Thyroid gland (tissue), 4 donors: Measurements from ENCODE around the gene BTBD1. TPM values are rescaled to one million over a fixed set of nuclear protein-coding genes. Genes with fewer than 3 reads are reported as not detected.

ENCODE experiments used
- DNase-seq, 2 donors: peaks; one replicate each; pipeline ENCODE4 v3.0.0-alpha.2; 2019
- H3K27ac ChIP-seq, 3 donors: fragments of 200-600 bp; sonication (generic); 1 replicate in 2 of 3; 2 replicates in 1 of 3; pipeline ENCODE4 v1.5.1; 2016 to 2019; ENCODE audit warnings: mild to moderate bottlenecking in 1 of 3, moderate library complexity in 1 of 3
- H3K27me3 ChIP-seq: fragments of 200-600 bp; sonication (generic); one replicate; pipeline ENCODE4 v1.5.1; 2019
- H3K36me3 ChIP-seq, 2 donors: fragments of 200-600 bp; sonication (generic); one replicate each; pipeline ENCODE4 v1.5.1; 2016 to 2019
- H3K4me1 ChIP-seq, 2 donors: fragments of 200-600 bp; sonication (generic); one replicate each; pipeline ENCODE4 v1.5.1; 2017 to 2019
- H3K4me3 ChIP-seq, 3 donors: fragments of 200-600 bp; sonication (generic); replicated peaks in 1 of 3; 1 replicate in 2 of 3; 2 replicates in 1 of 3; pipeline ENCODE4 v1.5.1; 2016; ENCODE audit warnings: mild to moderate bottlenecking in 1 of 3
- H3K9me3 ChIP-seq: fragments of 200-600 bp; sonication (generic); one replicate; pipeline ENCODE4 v1.5.1; 2017
- POLR2A ChIP-seq, 2 donors: fragments of 450-650 bp; IDR thresholded peaks; one replicate each; pipeline ENCODE4 v1.6.1; 2017; ENCODE audit warnings: antibody characterized with exemption in 2 of 2, mild to moderate bottlenecking in 2 of 2, moderate library complexity in 1 of 2
- WGBS, 2 donors: methylation state at CpG; one replicate each; pipeline ENCODE4 v1.1.5; 2017; 5-methylcytosine and 5-hydroxymethylcytosine counted together
- intact Hi-C: fragments of 100-400 bp; cut with DNase I; formaldehyde crosslinking; loops from one replicate; pipeline ENCODE4 v1.15.1; 2023
- total RNA-seq, 4 donors: library from RNA; depleted of rRNA; stranded (reverse); fragments of >200 nt; gene quantifications; one replicate each; pipeline ENCODE4 v1.2.3, GENCODE V29; 2016
- TF ChIP-seq, protein P1 (sequence below), 6 experiments: fragments of 200-600 bp in 3 of 6; fragments of 450-650 bp in 3 of 6; sonication (generic) in 3 of 6; IDR thresholded peaks; one replicate each; pipeline ENCODE4 v1.5.1; 2016 to 2019; ENCODE audit warnings: antibody characterized with exemption in 6 of 6, mild to moderate bottlenecking in 2 of 6, inconsistent platforms in 1 of 6, moderate library complexity in 1 of 6

BTBD1 gene
- total RNA-seq, result 10 to 100 TPM; 84.7 to 99.3 (median 94.5) TPM

DNA sequence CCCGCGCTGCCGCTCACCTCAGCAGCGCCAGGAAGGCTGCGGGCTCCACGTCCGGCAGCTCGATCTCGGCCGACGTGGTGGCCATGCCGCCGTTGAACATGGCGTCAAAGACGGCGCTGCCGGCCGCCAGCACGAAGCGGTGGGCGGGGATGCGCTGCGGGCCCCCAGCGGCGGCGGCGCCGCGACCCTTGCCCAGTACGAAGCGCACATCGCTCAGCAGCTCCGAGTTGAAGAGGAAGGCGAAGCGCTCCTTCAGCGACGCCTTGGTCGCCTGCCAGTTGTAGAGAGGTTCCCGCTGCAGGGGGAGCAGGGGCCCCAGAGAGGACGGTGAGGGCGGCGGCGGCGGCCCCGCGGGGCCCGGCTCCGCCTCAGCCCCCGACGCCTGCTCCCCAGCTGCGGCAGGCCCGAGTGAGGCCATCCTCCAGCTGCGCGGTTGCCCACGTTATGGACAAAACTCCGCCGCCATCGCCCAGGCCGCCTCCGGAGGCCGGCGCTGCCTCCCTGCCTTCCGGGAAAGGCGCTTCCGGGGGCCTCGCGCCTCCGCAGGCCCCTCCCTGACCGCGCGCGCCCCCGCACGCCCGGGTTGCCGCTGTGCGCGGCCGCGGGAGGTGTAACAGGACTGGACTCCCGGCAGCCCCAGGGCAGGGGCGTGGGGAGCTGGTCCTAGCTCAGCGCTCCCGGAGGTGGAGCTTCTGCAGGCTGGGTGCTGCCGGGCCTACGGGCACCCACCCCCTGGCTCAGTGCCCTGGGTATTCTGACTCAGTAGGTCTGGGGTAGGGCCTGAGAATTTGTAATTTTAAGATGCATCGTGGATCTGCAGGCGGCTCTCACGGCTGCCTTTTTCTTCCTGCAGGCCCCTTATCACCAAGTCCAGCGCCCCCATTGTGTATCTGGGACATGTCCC lies at the start of gene BTBD1:
Gene BTBD1, minus strand, starts transcription at position 519 of the 904 bp plus-strand sequence. Its CDS starts 101 bp downstream, at position 418.
- Histone ChIP-seq H3K4me1 (peaks cover 33 to 35% of the 10 kb centered on the region in 2 donors), H3K36me3 (no peaks in the 10 kb centered on the region), H3K27ac (peak within 1 kb of the TSS; percentile 90 to 97 (median 96)), H3K27me3 (no peaks in the 10 kb centered on the region), H3K9me3 (no peaks in the 10 kb centered on the region), H3K4me3 (peak within 1 kb of the TSS; percentile 11 to 92 (median 82))
- 1 to 3% methylated on average over 4 to 25 of the region's 90 CpGs for WGBS, 2 donors
- peak; percentile 76 to 91 for TF ChIP-seq POLR2A (IDR thresholded peaks at IDR 0.05)
- TF ChIP-seq, protein P1, sequence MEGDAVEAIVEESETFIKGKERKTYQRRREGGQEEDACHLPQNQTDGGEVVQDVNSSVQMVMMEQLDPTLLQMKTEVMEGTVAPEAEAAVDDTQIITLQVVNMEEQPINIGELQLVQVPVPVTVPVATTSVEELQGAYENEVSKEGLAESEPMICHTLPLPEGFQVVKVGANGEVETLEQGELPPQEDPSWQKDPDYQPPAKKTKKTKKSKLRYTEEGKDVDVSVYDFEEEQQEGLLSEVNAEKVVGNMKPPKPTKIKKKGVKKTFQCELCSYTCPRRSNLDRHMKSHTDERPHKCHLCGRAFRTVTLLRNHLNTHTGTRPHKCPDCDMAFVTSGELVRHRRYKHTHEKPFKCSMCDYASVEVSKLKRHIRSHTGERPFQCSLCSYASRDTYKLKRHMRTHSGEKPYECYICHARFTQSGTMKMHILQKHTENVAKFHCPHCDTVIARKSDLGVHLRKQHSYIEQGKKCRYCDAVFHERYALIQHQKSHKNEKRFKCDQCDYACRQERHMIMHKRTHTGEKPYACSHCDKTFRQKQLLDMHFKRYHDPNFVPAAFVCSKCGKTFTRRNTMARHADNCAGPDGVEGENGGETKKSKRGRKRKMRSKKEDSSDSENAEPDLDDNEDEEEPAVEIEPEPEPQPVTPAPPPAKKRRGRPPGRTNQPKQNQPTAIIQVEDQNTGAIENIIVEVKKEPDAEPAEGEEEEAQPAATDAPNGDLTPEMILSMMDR (IDR thresholded peaks at IDR 0.05), result no peak
- intact Hi-C loops, result loop anchor here (10.0 kb wide), 1 partner anchor 138 kb away; the partner anchor contains the start of gene HDGFL3
- peak; percentile 98 for DNase-seq

DNA sequence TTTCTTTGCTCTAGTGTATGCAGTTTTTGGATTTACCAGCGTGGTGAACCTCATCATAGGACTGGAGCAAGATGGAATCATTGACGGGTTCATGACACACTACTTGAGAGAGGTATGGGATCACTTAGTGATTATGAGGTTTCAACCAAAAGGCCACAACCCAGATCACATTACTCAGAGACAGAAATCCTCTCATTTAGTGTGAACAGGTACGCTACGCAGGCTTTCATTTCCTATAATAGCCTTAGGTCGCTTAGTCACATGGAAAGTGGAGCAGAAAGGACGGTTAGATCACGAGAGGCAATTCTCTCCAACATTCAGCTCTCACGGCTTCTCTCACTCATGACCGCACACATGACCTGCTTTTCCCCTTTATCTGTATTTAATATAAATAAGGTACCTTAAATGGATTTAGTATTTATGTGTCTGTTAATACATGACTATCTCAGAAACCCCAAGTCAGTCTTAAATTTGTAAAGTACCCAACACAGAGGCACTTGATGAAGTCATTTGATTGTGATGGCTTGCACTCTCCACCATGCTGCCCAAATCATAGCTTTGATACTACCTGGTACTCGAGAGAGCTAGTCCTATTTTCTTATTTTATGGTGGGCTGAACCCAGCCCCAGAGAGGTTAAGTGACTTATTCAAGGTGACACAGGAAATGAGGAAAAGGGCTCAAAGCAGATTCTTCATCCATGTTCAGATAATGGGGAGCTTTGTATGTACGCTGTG lies 48.9 kb upstream of the BTBD1 start:
- DNase-seq, result no peak

DNA sequence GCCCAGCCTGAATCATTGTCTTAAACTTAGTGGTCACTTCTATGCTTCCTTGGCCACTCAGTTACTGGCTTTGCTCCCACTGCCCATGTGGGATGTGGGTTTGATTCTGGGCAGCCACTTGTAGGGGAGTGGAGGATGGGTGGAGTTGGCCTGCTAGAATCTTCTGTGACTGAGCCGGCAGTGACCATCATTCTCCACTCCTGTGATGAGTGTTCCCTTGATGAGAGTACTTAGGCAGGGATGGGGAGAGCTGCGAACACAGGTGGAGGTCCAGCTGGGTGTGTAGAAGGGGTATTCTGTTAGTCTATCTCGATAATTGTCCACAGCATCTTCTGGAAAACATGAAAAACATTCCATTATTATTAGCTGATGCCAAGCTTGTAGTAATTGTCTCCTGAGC lies 48.4 kb upstream of the BTBD1 start:
- TF ChIP-seq POLR2A (IDR thresholded peaks at IDR 0.05), result no peak
- TF ChIP-seq, protein P1 (IDR thresholded peaks at IDR 0.05), result no peak
- H3K9me3 ChIP-seq, result no peaks in the 10 kb centered on the region
- WGBS, 2 donors, result 75 to 79% methylated on average over 2 to 3 of the region's 3 CpGs
- no peak for DNase-seq
- H3K27ac ChIP-seq, result no peak overlapping the region
- H3K4me3 ChIP-seq, result no peak overlapping the region
- H3K4me1 ChIP-seq, result peaks cover 0 to 17% of the 10 kb centered on the region in 2 donors
- H3K27me3 ChIP-seq, result no peaks in the 10 kb centered on the region
- intact Hi-C loops, result no loop called here
- no peaks in the 10 kb centered on the region for H3K36me3 ChIP-seq

More for the DNA sequence above, 48.9 kb upstream of the BTBD1 start:
- WGBS, 2 donors, result 90 to 92% methylated on average over 11 of the region's 11 CpGs
- H3K27ac ChIP-seq, result no peak overlapping the region
- intact Hi-C loops, result no loop called here
- H3K4me3 ChIP-seq, result no peak overlapping the region
- no peaks in the 10 kb centered on the region for H3K9me3 ChIP-seq
- H3K4me1 ChIP-seq, result peaks cover 0 to 12% of the 10 kb centered on the region in 2 donors
- TF ChIP-seq, protein P1 (IDR thresholded peaks at IDR 0.05), result no peak
- no peak for TF ChIP-seq POLR2A (IDR thresholded peaks at IDR 0.05)
- no peaks in the 10 kb centered on the region for H3K36me3 ChIP-seq
- no peaks in the 10 kb centered on the region for H3K27me3 ChIP-seq

DNA sequence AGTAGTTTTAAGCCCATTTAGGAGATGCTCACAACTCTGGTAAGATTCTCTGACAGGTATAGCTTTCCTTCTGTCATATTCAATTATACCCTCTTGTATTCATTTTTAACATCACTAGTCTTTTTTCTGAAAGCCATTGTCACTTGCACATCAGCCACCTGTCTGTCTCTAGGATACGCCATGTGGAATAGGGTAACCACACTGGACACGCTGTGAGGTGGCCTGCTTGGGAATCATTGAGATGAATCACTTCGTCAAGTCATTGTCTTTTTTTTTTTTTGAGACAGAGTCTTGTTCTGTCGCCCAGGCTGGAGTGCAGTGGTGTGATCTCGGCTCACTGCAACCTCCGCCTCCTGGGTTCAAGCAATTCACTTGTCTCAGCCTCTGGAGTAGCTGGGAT lies 47.8 kb upstream of the BTBD1 start:
- 96 to 97% methylated on average over 6 of the region's 6 CpGs for WGBS, 2 donors
- Histone ChIP-seq H3K27me3 (no peaks in the 10 kb centered on the region), H3K36me3 (no peaks in the 10 kb centered on the region), H3K4me3 (no peak overlapping the region), H3K9me3 (no peaks in the 10 kb centered on the region), H3K4me1 (peaks cover 0 to 22% of the 10 kb centered on the region in 2 donors), H3K27ac (no peak overlapping the region)
- DNase-seq, result no peak
- TF ChIP-seq, protein P1 (IDR thresholded peaks at IDR 0.05), result no peak
- TF ChIP-seq POLR2A (IDR thresholded peaks at IDR 0.05), result no peak
- intact Hi-C loops, result no loop called here
